Measurements from ENCODE around the gene TAS1R2.

DNA sequence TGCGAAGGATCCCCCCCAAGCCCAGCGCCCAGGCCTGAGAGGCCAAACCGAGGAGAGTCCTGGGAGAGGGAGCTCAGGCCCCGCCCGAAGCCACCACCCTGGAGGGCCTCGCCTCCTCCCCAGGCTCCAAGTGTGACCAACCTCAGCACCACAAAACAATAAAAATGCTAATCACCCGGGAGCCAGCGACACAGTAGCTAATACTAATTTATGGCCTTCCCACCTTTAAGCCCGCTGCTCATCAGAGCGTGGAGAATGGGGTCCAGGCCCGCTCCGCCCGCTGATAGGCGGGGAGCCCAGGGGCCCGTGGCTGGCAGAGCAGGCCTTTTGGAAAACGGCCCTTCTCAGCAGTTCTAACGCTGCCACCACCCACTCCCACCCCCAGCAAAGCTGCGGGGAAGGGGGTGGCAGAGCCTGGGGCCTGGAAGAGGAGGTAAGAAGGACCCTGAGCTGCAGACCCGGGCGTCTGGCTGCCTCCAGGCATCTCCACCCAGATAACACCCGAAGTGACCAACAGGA is 20.4 kb upstream of the TAS1R2 start:
- no peak for TF ChIP-seq FOXJ3 (CRISPR knock-in tag; IDR thresholded peaks at IDR 0.05)
- no peak for TF ChIP-seq USF2 (IDR thresholded peaks at IDR 0.05; ENCODE audit: borderline replicate concordance, low read depth, low read length)
- TF ChIP-seq EZH2phosphoT487 (IDR thresholded peaks at IDR 0.05; ENCODE audit: borderline replicate concordance, low read depth) = no peak
- TF ChIP-seq CTCF (IDR thresholded peaks at IDR 0.05) = no peak
- TF ChIP-seq GATA2 (CRISPR knock-in tag; IDR thresholded peaks at IDR 0.05) = no peak
- no peak for TF ChIP-seq POLR2AphosphoS5 (IDR thresholded peaks at IDR 0.05; ENCODE audit: low read depth, low read length)
- TF ChIP-seq RAD21 (IDR thresholded peaks at IDR 0.05; ENCODE audit: low read length) = no peak
- TF ChIP-seq EP300 (IDR thresholded peaks at IDR 0.05; ENCODE audit: borderline replicate concordance in 1 of 2, low read depth in 1 of 2, low read length in 1 of 2) = no peak
- TF ChIP-seq SIN3A (IDR thresholded peaks at IDR 0.05; ENCODE audit: borderline replicate concordance, low read depth, low read length) = no peak
